Endodermal cell (in vitro differentiated cells): ENCODE measurements around the gene CEP112. TPM values are rescaled to one million over a fixed set of nuclear protein-coding genes. Genes with fewer than 3 reads are reported as not detected.

Experiments used
- DNase-seq: peaks from one replicate; pipeline ENCODE4 v3.0.0-alpha.2; 2017
- H3K27ac ChIP-seq: 2 replicates; pipeline ENCODE4 v1.5.1; 2013; ENCODE audit warnings: mild to moderate bottlenecking, low read depth, low read length, moderate library complexity
- H3K27me3 ChIP-seq: 2 replicates; pipeline ENCODE4 v1.6.1; 2013; ENCODE audit warnings: mild to moderate bottlenecking, low read length, moderate library complexity; ENCODE audit not compliant: insufficient read depth, control insufficient read depth, poor library complexity, severe bottlenecking
- H3K36me3 ChIP-seq: 2 replicates; pipeline ENCODE4 v1.7.0; 2013; ENCODE audit warnings: mild to moderate bottlenecking, low read length, moderate library complexity; ENCODE audit not compliant: control insufficient read depth, insufficient read depth
- H3K4me1 ChIP-seq: one replicate; pipeline ENCODE4 v1.7.0; 2013; ENCODE audit warnings: low read length; ENCODE audit not compliant: control insufficient read depth, insufficient read depth
- H3K4me3 ChIP-seq: 2 replicates; pipeline ENCODE4 v1.5.1; 2013; ENCODE audit warnings: mild to moderate bottlenecking, low read length, moderate library complexity
- H3K9ac ChIP-seq: 2 replicates; pipeline ENCODE4 v1.6.1; 2013; ENCODE audit warnings: mild to moderate bottlenecking, low read length, moderate library complexity; ENCODE audit not compliant: poor library complexity, severe bottlenecking; ENCODE audit errors: extremely low read depth
- H3K9me3 ChIP-seq: 2 replicates; pipeline ENCODE4 v1.6.1; 2013; ENCODE audit warnings: mild to moderate bottlenecking, low read length, moderate library complexity; ENCODE audit not compliant: control insufficient read depth
- H3K27ac Mint-ChIP-seq: 2 replicates; pipeline ENCODE4 v1.8.0; 2020; ENCODE audit warnings: mixed read lengths
- H3K27me3 Mint-ChIP-seq: 2 replicates; pipeline ENCODE4 v1.8.0; 2021; ENCODE audit warnings: mild to moderate bottlenecking, mixed read lengths; ENCODE audit not compliant: insufficient read depth
- H3K36me3 Mint-ChIP-seq: 2 replicates; pipeline ENCODE4 v1.8.0; 2020; ENCODE audit warnings: low read depth, mixed read lengths
- H3K4me1 Mint-ChIP-seq: 2 replicates; pipeline ENCODE4 v1.8.0; 2020; ENCODE audit warnings: mixed read lengths
- H3K4me3 Mint-ChIP-seq: 2 replicates; pipeline ENCODE4 v1.8.0; 2020; ENCODE audit warnings: mild to moderate bottlenecking, moderate library complexity, mixed read lengths
- H3K9me3 Mint-ChIP-seq: 2 replicates; pipeline ENCODE4 v1.8.0; 2020; ENCODE audit warnings: mild to moderate bottlenecking, mixed read lengths
- CTCF ChIP-seq: fragments of 200-600 bp; sonication (generic); conservative IDR thresholded peaks from 2 replicates; pipeline ENCODE4 v1.5.0; 2021; ENCODE audit warnings: antibody characterized with exemption, mild to moderate bottlenecking
- WGBS, 2 experiments: methylation state at CpG; one replicate each; pipeline versions ENCODE4 v1.1.5 to v1.1.7; 2013; ENCODE audit warnings: missing lambda C conversion rate in 2 of 2, mixed read lengths in 1 of 2; ENCODE audit not compliant: insufficient coverage in 1 of 2, insufficient read length in 1 of 2; 5-methylcytosine and 5-hydroxymethylcytosine counted together
- total RNA-seq, 2 donors: library from RNA; stranded (reverse); fragmentation: NEBNext Ultra II Directional in 1 of 2; extraction: Animal tissue kit (Norgen Biotek cat#: 25700) in 1 of 2; gene quantifications; 2 replicates in 1 of 2; 3 replicates in 1 of 2; pipeline ENCODE4 v1.2.1, GENCODE V29; 2021

Gene CEP112
- total RNA-seq, 2 donors from 2014 or later: 15.2 to 21.4 TPM

GRCh38 chr17:65794572-65794971 lies 397.4 kb downstream of the CEP112 start:
- no peak overlapping the region for H3K4me3 Mint-ChIP-seq
- Histone ChIP-seq H3K36me3 (no peaks in the 10 kb centered on the region), H3K4me1 (peaks cover 4% of the 10 kb centered on the region), H3K27me3 (no peaks in the 10 kb centered on the region), H3K4me3 (no peak overlapping the region), H3K9me3 (no peaks in the 10 kb centered on the region), H3K27ac (no peak overlapping the region), H3K9ac (no peak overlapping the region)
- H3K27me3 Mint-ChIP-seq: no peaks in the 10 kb centered on the region
- peaks cover 17% of the 10 kb centered on the region for H3K4me1 Mint-ChIP-seq
- peak; percentile 79 for TF ChIP-seq CTCF
- no peaks in the 10 kb centered on the region for H3K36me3 Mint-ChIP-seq
- 55 to 100% methylated on average over 1 to 5 of the region's 5 CpGs for WGBS, 2 experiments
- H3K27ac Mint-ChIP-seq: no peak overlapping the region
- no peaks in the 10 kb centered on the region for H3K9me3 Mint-ChIP-seq
- DNase-seq: peak; percentile 78

DNA sequence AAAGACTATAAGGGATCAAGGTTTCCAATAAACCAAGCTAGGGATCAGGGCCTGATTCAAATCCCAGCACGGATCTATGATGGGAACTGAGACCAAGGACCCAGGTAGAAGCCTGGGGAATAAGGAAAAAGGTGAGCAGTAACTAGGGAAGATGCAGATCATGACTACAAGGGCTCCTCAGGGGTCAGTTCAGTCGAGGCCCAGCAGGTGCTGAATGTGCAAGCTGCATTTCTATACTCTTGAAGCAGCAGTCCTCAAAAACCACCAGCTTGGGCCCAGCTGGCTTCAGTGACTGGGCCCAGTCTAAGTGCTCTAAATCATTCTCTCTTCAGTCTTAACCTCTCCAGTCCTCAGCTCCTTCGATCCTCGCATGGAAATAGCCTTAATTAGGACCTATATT lies 401.7 kb downstream of the CEP112 start:
- Histone ChIP-seq H3K27me3 (no peaks in the 10 kb centered on the region), H3K9ac (no peak overlapping the region), H3K27ac (no peak overlapping the region), H3K36me3 (no peaks in the 10 kb centered on the region), H3K9me3 (no peaks in the 10 kb centered on the region), H3K4me1 (peaks cover 4% of the 10 kb centered on the region), H3K4me3 (no peak overlapping the region)
- peak; percentile 20 for TF ChIP-seq CTCF
- H3K4me1 Mint-ChIP-seq: peaks cover 8% of the 10 kb centered on the region
- WGBS, 2 experiments: 77 to 88% methylated on average over 4 of the region's 4 CpGs
- H3K36me3 Mint-ChIP-seq: no peaks in the 10 kb centered on the region
- no peaks in the 10 kb centered on the region for H3K9me3 Mint-ChIP-seq
- no peaks in the 10 kb centered on the region for H3K27me3 Mint-ChIP-seq
- H3K4me3 Mint-ChIP-seq: no peak overlapping the region
- DNase-seq: peak; percentile 59
- H3K27ac Mint-ChIP-seq: no peak overlapping the region

GRCh38 chr17:65787503-65787902 lies 404.4 kb downstream of the CEP112 start:
- Histone ChIP-seq H3K9me3 (no peaks in the 10 kb centered on the region), H3K27me3 (no peaks in the 10 kb centered on the region), H3K9ac (no peak overlapping the region), H3K36me3 (no peaks in the 10 kb centered on the region), H3K4me3 (no peak overlapping the region), H3K4me1 (peaks cover 4% of the 10 kb centered on the region), H3K27ac (no peak overlapping the region)
- no peak for DNase-seq
- Mint-ChIP-seq H3K36me3 (no peaks in the 10 kb centered on the region), H3K4me3 (no peak overlapping the region), H3K4me1 (peaks cover 8% of the 10 kb centered on the region), H3K27ac (no peak overlapping the region), H3K9me3 (no peaks in the 10 kb centered on the region), H3K27me3 (no peaks in the 10 kb centered on the region)
- no peak for TF ChIP-seq CTCF
- WGBS, 2 experiments: 100% methylated on average over 1 of the region's 1 CpG; no CpG with 5 or more reads in 1 of the 2 experiments
